HS-27A (cell line): ENCODE results near the gene CAMTA2.
"Not testable (repeated sequence)": the region's sequence is repeated elsewhere in the genome, so short reads cannot be mapped to it uniquely, and the experiment has no call there.

Source experiments
- DNase-seq: peaks from one replicate; pipeline ENCODE4 v3.0.0-alpha.2; 2012; ENCODE audit warnings: low read depth, missing footprints

Gene CAMTA2

GRCh38 chr17:4986951-4987766 lies at the start of gene CAMTA2:
TSS of gene CAMTA2 (minus strand) at chr17:4987675. CDS start at chr17:4986222, 1,453 bp downstream.
- no peak for DNase-seq

- no peak for DNase-seq
These were observed 47.8 kb upstream of the CAMTA2 start, which contains the start of gene SLC52A1 for GRCh38 chr17:5035315-5035714. TSS of gene SLC52A1 (minus strand) at chr17:5035426. CDS start at chr17:5034606, 820 bp downstream.

GRCh38 chr17:5034651-5035050 lies 47.2 kb upstream of the CAMTA2 start:
- DNase-seq, result no peak

- DNase-seq, result no peak
These were observed 46.6 kb upstream of the CAMTA2 start for GRCh38 chr17:5034063-5034462.

- no peak for DNase-seq
These were observed 46.0 kb upstream of the CAMTA2 start for GRCh38 chr17:5033352-5034015.

- no peak for DNase-seq
These were observed 45.4 kb upstream of the CAMTA2 start for GRCh38 chr17:5032865-5033264.

GRCh38 chr17:5031365-5032082 lies 44.0 kb upstream of the CAMTA2 start:
- no peak for DNase-seq

GRCh38 chr17:5030168-5030567 lies 42.7 kb upstream of the CAMTA2 start:
- DNase-seq, result not testable (repeated sequence)

- DNase-seq, result no peak
These were observed 40.4 kb upstream of the CAMTA2 start for GRCh38 chr17:5027916-5028315.

- no peak for DNase-seq
These were observed 39.8 kb upstream of the CAMTA2 start for GRCh38 chr17:5027299-5027698.

- no peak for DNase-seq
These were observed 37.1 kb upstream of the CAMTA2 start for GRCh38 chr17:5024604-5025003.

GRCh38 chr17:5023588-5024147 lies 36.2 kb upstream of the CAMTA2 start:
- no peak for DNase-seq

- DNase-seq, result no peak
These were observed 34.8 kb upstream of the CAMTA2 start for GRCh38 chr17:5022171-5022711.

- no peak for DNase-seq
These were observed 33.1 kb upstream of the CAMTA2 start for GRCh38 chr17:5020502-5021023.

- no peak for DNase-seq
These were observed 32.0 kb upstream of the CAMTA2 start for GRCh38 chr17:5019475-5019956.

- DNase-seq, result no peak
These were observed 26.9 kb upstream of the CAMTA2 start for GRCh38 chr17:5014357-5014756.

GRCh38 chr17:5011928-5012327 lies 24.5 kb upstream of the CAMTA2 start:
- DNase-seq, result no peak

- DNase-seq, result no peak
These were observed 15.9 kb upstream of the CAMTA2 start for GRCh38 chr17:5003214-5003867.

GRCh38 chr17:5002121-5002788 lies 14.8 kb upstream of the CAMTA2 start:
- DNase-seq, result no peak

GRCh38 chr17:5000237-5000639 lies 12.8 kb upstream of the CAMTA2 start:
- DNase-seq, result no peak
